ENCODE measurements around the gene CORIN. TPM values are rescaled to one million over a fixed set of nuclear protein-coding genes. Genes with fewer than 3 reads are reported as not detected.

CORIN gene
- total and polyA plus RNA-seq, 2 donors (not counting 3 experiments of a cell fraction or from before 2014, with no cell fraction given) = 0.07 to 0.40 TPM

DNA sequence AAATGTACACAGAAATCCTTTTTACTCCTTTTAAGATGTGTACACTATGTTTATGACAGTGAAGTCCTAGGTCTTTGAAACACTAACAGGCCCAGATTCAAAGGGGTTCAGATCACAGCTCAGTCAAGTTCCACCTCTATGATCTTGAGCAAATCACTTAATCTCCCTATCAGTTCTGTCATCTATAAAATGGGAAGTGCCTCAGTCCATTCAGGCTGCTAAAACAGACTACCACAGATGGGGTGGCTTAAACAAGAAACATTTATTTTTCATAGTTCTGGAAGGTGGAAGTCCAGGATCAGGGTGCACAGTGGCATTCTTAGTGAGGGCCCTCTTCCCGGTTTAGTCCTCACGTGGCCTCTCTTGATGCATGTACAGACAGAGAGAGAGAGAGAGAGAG lies 117.1 kb downstream of the CORIN start:
- Histone ChIP-seq H3K27me3 (ENCODE audit: control insufficient read depth in 2 of 2, insufficient read depth in 2 of 2, low read length in 2 of 2) (peaks cover 13 to 15% of the 10 kb centered on the region in 2 experiments), H3K9me1 (replicated peaks; ENCODE audit: control insufficient read depth, extremely low read depth, insufficient read depth, low read length) (no peaks in the 10 kb centered on the region), H3K4me3 (replicated peaks in 1 of 3; ENCODE audit: insufficient read depth in 1 of 3, low read depth in 1 of 3, low read length in 3 of 3) (no peak overlapping the region), H3K27ac (ENCODE audit: insufficient read depth, low read depth, low read length) (no peak overlapping the region), H4K20me1 (replicated peaks; ENCODE audit: control insufficient read depth, extremely low read depth, insufficient read depth, low read length) (no peaks in the 10 kb centered on the region), H2AFZ (ENCODE audit: low read depth, low read length) (no peak overlapping the region), H3K79me2 (ENCODE audit: control insufficient read depth, insufficient read depth, low read length) (no peaks in the 10 kb centered on the region), H3K36me3 (ENCODE audit: control insufficient read depth in 2 of 2, extremely low read depth in 1 of 2, insufficient read depth in 2 of 2, low read length in 2 of 2) (no peaks in the 10 kb centered on the region), H3K9ac (replicated peaks; ENCODE audit: extremely low read depth, insufficient read depth, low read length) (no peak overlapping the region), H3K4me2 (ENCODE audit: insufficient read depth, low read length) (no peak overlapping the region), H3K4me1 (ENCODE audit: control insufficient read depth, extremely low read depth, insufficient read depth, low read length) (no peaks in the 10 kb centered on the region), H3K9me3 (replicated peaks; ENCODE audit: control insufficient read depth, insufficient read depth, low read length) (no peaks in the 10 kb centered on the region)
- intact Hi-C loops (cut with micrococcal nuclease) = no loop called here
- no TSS peak for BruUV-seq (replicated peaks)
- POLR2A ChIA-PET = no interaction called here
- CTCF ChIA-PET = no interaction called here
- DNase-seq (ENCODE audit: low read depth, low spot score) (no peak), FAIRE-seq (no peak)
- TF ChIP-seq MYC (IDR thresholded peaks at IDR 0.05; ENCODE audit: low read depth, low read length) = no peak
- TF ChIP-seq, protein P1, sequence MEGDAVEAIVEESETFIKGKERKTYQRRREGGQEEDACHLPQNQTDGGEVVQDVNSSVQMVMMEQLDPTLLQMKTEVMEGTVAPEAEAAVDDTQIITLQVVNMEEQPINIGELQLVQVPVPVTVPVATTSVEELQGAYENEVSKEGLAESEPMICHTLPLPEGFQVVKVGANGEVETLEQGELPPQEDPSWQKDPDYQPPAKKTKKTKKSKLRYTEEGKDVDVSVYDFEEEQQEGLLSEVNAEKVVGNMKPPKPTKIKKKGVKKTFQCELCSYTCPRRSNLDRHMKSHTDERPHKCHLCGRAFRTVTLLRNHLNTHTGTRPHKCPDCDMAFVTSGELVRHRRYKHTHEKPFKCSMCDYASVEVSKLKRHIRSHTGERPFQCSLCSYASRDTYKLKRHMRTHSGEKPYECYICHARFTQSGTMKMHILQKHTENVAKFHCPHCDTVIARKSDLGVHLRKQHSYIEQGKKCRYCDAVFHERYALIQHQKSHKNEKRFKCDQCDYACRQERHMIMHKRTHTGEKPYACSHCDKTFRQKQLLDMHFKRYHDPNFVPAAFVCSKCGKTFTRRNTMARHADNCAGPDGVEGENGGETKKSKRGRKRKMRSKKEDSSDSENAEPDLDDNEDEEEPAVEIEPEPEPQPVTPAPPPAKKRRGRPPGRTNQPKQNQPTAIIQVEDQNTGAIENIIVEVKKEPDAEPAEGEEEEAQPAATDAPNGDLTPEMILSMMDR (IDR thresholded peaks at IDR 0.05; ENCODE audit: extremely low read depth in 1 of 2, insufficient read depth in 1 of 2, low read depth in 1 of 2, low read length in 2 of 2) = no peak
- no peak for TF ChIP-seq EZH2 (IDR thresholded peaks at IDR 0.05; ENCODE audit: borderline replicate concordance, low read depth, low read length, severe bottlenecking)
- no peak for TF ChIP-seq POLR2AphosphoS5 (IDR thresholded peaks at IDR 0.05; ENCODE audit: insufficient read depth, low read depth, low read length)
- no peak for TF ChIP-seq FOS (IDR thresholded peaks at IDR 0.05; ENCODE audit: borderline replicate concordance, insufficient read depth, low read length)
- TF ChIP-seq, protein P2, sequence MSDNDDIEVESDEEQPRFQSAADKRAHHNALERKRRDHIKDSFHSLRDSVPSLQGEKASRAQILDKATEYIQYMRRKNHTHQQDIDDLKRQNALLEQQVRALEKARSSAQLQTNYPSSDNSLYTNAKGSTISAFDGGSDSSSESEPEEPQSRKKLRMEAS (IDR thresholded peaks at IDR 0.05; ENCODE audit: insufficient read depth, insufficient read length) = no peak
- no peak for TF ChIP-seq GATA2 (IDR thresholded peaks at IDR 0.05; ENCODE audit: insufficient read depth, insufficient read length, low read depth, low read length)
- no peak for TF ChIP-seq JUN (IDR thresholded peaks at IDR 0.05; ENCODE audit: borderline replicate concordance, insufficient read depth, insufficient read length, low read depth)
- TF ChIP-seq POLR2A (IDR thresholded peaks at IDR 0.05; ENCODE audit: low read depth, low read length) = no peak
- dilution Hi-C loops (cut with MboI; ENCODE audit: extremely low pct_ligation_motif_present, low sequenced_read_pairs) = no loop called here
